GM10266 (cell line): ENCODE data around the gene VSTM4.

Experiments
- DNase-seq: peaks from one replicate; pipeline ENCODE4 v3.0.0; 2012; ENCODE audit errors: extremely low spot score
- CTCF ChIP-seq: IDR thresholded peaks from 2 replicates; pipeline ENCODE4 v1.5.1; 2012; ENCODE audit warnings: mild to moderate bottlenecking, low read depth; ENCODE audit not compliant: control insufficient read depth, insufficient read depth; ENCODE audit errors: missing control alignments

Gene VSTM4

GRCh38 chr10:49136525-49136924 is 21.2 kb upstream of the VSTM4 start:
- TF ChIP-seq CTCF: no peak
- no peak for DNase-seq

- TF ChIP-seq CTCF: no peak
Measured at GRCh38 chr10:49135575-49136313, 20.4 kb upstream of the VSTM4 start.

DNA sequence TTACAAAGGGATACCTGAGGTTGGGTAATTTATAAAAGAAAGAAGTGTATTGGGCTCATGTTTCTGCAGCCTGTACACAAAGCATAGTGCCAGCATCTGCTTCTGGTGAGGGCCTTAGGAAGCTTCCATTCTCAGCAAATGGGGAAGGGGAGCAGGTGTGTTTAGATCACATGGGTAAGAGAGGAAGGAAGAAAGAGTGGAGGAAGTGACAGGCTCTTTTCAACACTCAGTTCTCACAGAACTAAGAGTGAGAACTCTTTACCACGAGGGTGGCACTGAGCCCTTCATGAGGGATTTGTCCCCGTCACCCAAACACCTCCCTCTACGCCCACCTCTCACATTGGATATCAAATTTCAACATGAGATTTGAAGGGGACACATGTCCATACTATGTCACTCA is 19.0 kb upstream of the VSTM4 start:
- no peak for TF ChIP-seq CTCF
- DNase-seq: no peak

More at GRCh38 chr10:49135575-49136313, 20.4 kb upstream of the VSTM4 start:
- no peak for DNase-seq

DNA sequence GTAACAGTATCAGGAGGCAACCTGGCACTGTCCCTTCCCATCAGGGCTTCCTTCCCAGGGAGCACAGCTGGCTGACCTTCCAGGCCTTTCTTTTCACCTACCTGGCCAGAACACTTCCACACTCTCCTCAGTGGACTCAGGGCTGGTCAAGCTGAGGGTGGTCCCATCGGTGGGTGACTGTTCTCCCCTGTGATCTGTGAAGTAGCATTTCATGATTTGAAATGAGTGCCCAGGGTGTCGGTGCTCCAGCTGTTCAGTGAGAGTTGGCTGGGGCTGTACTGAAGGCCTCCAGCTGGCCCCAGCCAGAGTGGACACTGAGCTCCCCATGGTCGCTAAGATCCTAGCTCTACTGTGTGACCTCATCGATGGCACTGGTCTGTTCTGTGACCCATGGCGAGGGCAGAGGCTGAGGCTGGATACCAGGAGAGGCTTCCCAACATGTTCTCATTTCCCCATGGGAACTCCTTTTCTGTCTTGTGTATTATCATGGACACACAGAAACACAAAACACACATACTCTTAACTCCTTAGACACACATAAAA is 18.5 kb upstream of the VSTM4 start, which contains the start of gene FAM170B:
FAM170B (minus strand) TSS at position 316 of the 543 bp plus-strand sequence; CDS start at position 213, 103 bp downstream.
- TF ChIP-seq CTCF: no peak

GRCh38 chr10:49132362-49132737 is 17.0 kb upstream of the VSTM4 start:
- no peak for DNase-seq
- TF ChIP-seq CTCF: no peak

More for the DNA sequence above, 18.5 kb upstream of the VSTM4 start, which contains the start of gene FAM170B:
- no peak for DNase-seq

GRCh38 chr10:49131507-49132361 is 16.4 kb upstream of the VSTM4 start:
- no peak for DNase-seq
- TF ChIP-seq CTCF: no peak

GRCh38 chr10:49129376-49129775 is 14.1 kb upstream of the VSTM4 start:
- no peak for DNase-seq

More at GRCh38 chr10:49129376-49129775, 14.1 kb upstream of the VSTM4 start:
- TF ChIP-seq CTCF: no peak
